ENCODE results near the gene LMOD1.
A peak's percentile ranks its signal among the peaks of the same experiment; 100 is the strongest.

DNA sequence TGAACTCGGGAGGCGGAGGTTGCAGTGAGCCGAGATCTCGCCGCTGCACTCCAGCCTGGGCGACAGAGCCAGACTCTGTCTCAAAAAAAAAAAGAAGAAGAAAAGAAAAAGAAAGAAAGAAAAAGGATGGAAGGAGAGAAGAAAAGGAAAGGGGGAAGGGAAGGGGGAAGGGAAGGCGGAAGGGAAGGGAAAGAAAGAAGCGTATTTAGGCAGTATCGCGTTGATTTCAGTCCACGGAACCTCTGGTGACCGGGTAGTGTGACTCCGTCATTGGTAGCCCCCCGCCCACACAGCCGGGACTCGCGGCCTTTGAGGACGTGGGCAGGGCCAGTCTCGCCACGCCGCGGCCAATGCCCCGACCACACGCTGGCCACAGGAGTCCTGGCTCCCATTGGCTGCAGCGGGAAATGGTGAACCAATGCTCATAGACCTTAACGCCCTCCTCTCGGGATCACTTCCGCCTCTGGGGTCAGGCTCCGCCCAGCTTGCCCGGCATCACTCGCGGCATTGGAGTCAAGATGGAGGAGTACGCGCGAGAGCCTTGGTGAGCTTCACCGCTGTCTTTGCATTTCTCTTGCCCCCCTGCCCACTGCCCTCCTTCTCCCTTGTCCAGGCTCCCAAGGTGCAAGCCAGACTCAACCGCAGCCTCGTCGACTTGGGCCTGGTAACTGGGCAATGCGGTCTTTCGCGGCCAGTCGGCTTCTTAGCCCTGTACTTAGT is 8.8 kb upstream of the LMOD1 start, which contains the start of gene TIMM17A:
- TF ChIP-seq, protein P1, sequence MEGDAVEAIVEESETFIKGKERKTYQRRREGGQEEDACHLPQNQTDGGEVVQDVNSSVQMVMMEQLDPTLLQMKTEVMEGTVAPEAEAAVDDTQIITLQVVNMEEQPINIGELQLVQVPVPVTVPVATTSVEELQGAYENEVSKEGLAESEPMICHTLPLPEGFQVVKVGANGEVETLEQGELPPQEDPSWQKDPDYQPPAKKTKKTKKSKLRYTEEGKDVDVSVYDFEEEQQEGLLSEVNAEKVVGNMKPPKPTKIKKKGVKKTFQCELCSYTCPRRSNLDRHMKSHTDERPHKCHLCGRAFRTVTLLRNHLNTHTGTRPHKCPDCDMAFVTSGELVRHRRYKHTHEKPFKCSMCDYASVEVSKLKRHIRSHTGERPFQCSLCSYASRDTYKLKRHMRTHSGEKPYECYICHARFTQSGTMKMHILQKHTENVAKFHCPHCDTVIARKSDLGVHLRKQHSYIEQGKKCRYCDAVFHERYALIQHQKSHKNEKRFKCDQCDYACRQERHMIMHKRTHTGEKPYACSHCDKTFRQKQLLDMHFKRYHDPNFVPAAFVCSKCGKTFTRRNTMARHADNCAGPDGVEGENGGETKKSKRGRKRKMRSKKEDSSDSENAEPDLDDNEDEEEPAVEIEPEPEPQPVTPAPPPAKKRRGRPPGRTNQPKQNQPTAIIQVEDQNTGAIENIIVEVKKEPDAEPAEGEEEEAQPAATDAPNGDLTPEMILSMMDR (IDR thresholded peaks at IDR 0.05) = no peak
- TF ChIP-seq POLR2A (IDR thresholded peaks at IDR 0.05) = peak; percentile 60 to 92

Data from adrenal gland (tissue), 5 donors.